ENCODE measurements around the gene SCN8A. TPM values are rescaled to one million over a fixed set of nuclear protein-coding genes. Genes with fewer than 3 reads are reported as not detected.

Gene SCN8A
- total and polyA plus RNA-seq, 4 donors, result 0.06 to 0.77 (median 0.26) TPM

DNA sequence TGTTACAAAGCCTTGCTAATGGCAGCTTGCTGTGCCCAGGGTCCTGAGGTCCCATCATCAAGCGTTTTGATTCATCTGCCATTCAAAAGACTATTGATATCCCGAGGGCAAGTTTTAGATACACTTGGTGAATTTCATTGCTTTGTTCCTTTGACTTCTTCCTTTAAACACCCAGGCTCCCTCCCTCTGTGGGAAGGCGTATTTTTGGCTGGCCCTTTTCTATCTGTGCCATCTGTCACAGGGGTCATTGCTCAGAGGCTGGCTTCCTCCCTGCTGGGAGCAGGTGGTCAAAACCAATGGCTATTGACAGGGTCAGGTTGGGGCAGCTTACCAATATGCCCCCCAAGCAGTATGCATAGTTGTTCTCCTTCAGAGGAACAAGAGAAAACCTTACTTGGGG is 40.0 kb downstream of the SCN8A start:
- Histone ChIP-seq H3K27ac (ENCODE audit: low read depth in 1 of 2, low read length in 1 of 2) (no peak overlapping the region), H3K36me3 (ENCODE audit: control insufficient read depth in 4 of 4, insufficient read depth in 4 of 4, low read length in 4 of 4) (no peaks in the 10 kb centered on the region), H3K9ac (ENCODE audit: insufficient read depth in 1 of 2, low read length in 2 of 2) (no peak overlapping the region), H3K4me1 (ENCODE audit: control insufficient read depth in 5 of 5, insufficient read depth in 5 of 5, low read length in 5 of 5) (no peaks in the 10 kb centered on the region), H3K27me3 (ENCODE audit: control insufficient read depth in 3 of 3, insufficient read depth in 3 of 3, low read length in 2 of 3) (peaks cover 0 to 2% (median 0%) of the 10 kb centered on the region in 3 donors), H3K4me3 (no peak overlapping the region), H3K9me3 (ENCODE audit: control insufficient read depth in 4 of 4, insufficient read depth in 3 of 4, low read length in 3 of 4) (no peaks in the 10 kb centered on the region)
- ATAC-seq (ENCODE audit: insufficient read depth, low FRiP score) (no peak), DNase-seq (no peak)
- TF ChIP-seq, protein P1, sequence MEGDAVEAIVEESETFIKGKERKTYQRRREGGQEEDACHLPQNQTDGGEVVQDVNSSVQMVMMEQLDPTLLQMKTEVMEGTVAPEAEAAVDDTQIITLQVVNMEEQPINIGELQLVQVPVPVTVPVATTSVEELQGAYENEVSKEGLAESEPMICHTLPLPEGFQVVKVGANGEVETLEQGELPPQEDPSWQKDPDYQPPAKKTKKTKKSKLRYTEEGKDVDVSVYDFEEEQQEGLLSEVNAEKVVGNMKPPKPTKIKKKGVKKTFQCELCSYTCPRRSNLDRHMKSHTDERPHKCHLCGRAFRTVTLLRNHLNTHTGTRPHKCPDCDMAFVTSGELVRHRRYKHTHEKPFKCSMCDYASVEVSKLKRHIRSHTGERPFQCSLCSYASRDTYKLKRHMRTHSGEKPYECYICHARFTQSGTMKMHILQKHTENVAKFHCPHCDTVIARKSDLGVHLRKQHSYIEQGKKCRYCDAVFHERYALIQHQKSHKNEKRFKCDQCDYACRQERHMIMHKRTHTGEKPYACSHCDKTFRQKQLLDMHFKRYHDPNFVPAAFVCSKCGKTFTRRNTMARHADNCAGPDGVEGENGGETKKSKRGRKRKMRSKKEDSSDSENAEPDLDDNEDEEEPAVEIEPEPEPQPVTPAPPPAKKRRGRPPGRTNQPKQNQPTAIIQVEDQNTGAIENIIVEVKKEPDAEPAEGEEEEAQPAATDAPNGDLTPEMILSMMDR (IDR thresholded peaks at IDR 0.05; ENCODE audit: control extremely low read depth, extremely low read depth), result no peak
- WGBS, 2 donors, result 74 to 86% methylated on average over 3 of the region's 3 CpGs

DNA sequence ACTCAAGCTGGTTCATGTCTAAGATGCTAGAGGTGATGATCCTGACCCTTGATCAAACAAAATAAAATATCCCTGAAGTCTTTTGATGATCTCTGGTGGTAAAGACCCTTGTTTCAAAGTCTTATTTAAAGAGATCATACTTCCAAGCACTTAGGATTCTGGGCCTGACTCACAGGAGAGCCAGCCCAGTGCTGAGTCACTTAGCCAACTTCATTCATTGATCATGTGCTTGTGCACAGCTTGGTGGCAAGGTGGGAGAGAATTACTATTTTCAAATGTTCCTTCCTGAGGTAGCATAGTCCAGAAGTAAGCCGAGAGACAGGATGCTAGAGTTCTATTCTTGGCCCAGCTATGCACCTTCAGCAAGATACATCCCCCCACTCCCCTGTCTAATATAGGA is 40.6 kb downstream of the SCN8A start:
- Histone ChIP-seq H3K9ac (ENCODE audit: insufficient read depth in 1 of 2, low read length in 2 of 2) (no peak overlapping the region), H3K4me1 (ENCODE audit: control insufficient read depth in 5 of 5, insufficient read depth in 5 of 5, low read length in 5 of 5) (no peaks in the 10 kb centered on the region), H3K9me3 (ENCODE audit: control insufficient read depth in 4 of 4, insufficient read depth in 3 of 4, low read length in 3 of 4) (no peaks in the 10 kb centered on the region), H3K27ac (ENCODE audit: low read depth in 1 of 2, low read length in 1 of 2) (no peak overlapping the region), H3K27me3 (ENCODE audit: control insufficient read depth in 3 of 3, insufficient read depth in 3 of 3, low read length in 2 of 3) (no peaks in the 10 kb centered on the region), H3K4me3 (no peak overlapping the region), H3K36me3 (ENCODE audit: control insufficient read depth in 4 of 4, insufficient read depth in 4 of 4, low read length in 4 of 4) (no peaks in the 10 kb centered on the region)
- ATAC-seq (ENCODE audit: insufficient read depth, low FRiP score) (no peak), DNase-seq (no peak)
- 44 to 67% methylated on average over 1 of the region's 1 CpG for WGBS, 2 donors
- TF ChIP-seq, protein P1 (IDR thresholded peaks at IDR 0.05; ENCODE audit: control extremely low read depth, extremely low read depth), result no peak

DNA sequence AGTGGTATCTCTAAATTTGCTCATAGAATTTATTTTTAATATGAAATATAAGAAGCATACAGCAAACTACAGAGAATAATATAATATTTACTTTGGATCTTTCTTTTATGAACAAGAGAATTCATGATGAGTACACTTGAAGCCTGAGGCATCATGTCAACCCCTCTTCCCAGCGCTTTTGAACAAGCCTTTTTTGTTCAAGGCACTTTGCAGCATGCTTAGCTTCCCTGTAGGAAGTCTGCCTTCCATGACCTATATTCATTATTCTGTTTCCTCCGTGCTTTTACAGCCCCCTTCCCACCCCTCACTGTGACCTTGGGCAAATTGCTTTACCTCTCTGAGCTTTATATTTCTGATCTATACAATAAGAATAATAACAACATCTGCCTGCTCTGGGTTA is 41.6 kb downstream of the SCN8A start:
- no peak overlapping the region for H3K27ac ChIP-seq (ENCODE audit: low read depth in 1 of 2, low read length in 1 of 2)

More for the DNA sequence above, 41.6 kb downstream of the SCN8A start:
- Histone ChIP-seq H3K9ac (ENCODE audit: insufficient read depth in 1 of 2, low read length in 2 of 2) (no peak overlapping the region), H3K27me3 (ENCODE audit: control insufficient read depth in 3 of 3, insufficient read depth in 3 of 3, low read length in 2 of 3) (no peaks in the 10 kb centered on the region), H3K9me3 (ENCODE audit: control insufficient read depth in 4 of 4, insufficient read depth in 3 of 4, low read length in 3 of 4) (peaks cover 0 to 6% (median 2%) of the 10 kb centered on the region in 4 donors), H3K4me1 (ENCODE audit: control insufficient read depth in 5 of 5, insufficient read depth in 5 of 5, low read length in 5 of 5) (no peaks in the 10 kb centered on the region), H3K36me3 (ENCODE audit: control insufficient read depth in 4 of 4, insufficient read depth in 4 of 4, low read length in 4 of 4) (no peaks in the 10 kb centered on the region), H3K4me3 (no peak overlapping the region)
- TF ChIP-seq, protein P1 (IDR thresholded peaks at IDR 0.05; ENCODE audit: control extremely low read depth, extremely low read depth), result no peak
- DNase-seq (no peak), ATAC-seq (ENCODE audit: insufficient read depth, low FRiP score) (no peak)
- 64 to 70% methylated on average over 2 of the region's 2 CpGs for WGBS, 2 donors
